Measurements from ENCODE around the gene C10orf105. TPM values are rescaled to one million over a fixed set of nuclear protein-coding genes. Genes with fewer than 3 reads are reported as not detected.

The C10orf105 gene
- total RNA-seq, 2 donors from 2014 or later, result 0.14 TPM; not detected in 1

GRCh38 chr10:71757399-71757922 lies 37.9 kb upstream of the C10orf105 start:
- DNase-seq (ENCODE audit: low spot score) (no peak), ATAC-seq (ENCODE audit: insufficient number of reproducible peaks, low FRiP score, low read depth) (no peak)
- TF ChIP-seq CTCF (IDR thresholded peaks at IDR 0.05), result no peak
- Histone ChIP-seq H3K36me3 (peaks cover 23% of the 10 kb centered on the region), H3K27ac (peak overlapping the region in 1 of 2 donors; percentile 0), H3K27me3 (replicated peaks; ENCODE audit: insufficient read depth) (no peaks in the 10 kb centered on the region), H3K4me3 (no peak overlapping the region), H3K9me3 (no peaks in the 10 kb centered on the region), H3K4me1 (ENCODE audit: control insufficient read depth in 1 of 2, low read depth in 2 of 2) (no peaks in the 10 kb centered on the region)

GRCh38 chr10:71756311-71757191 lies 37.0 kb upstream of the C10orf105 start:
- no peak for DNase-seq (ENCODE audit: low spot score)
- Histone ChIP-seq H3K36me3 (peaks cover 30% of the 10 kb centered on the region), H3K27ac (peak overlapping the region in 1 of 2 donors; percentile 0), H3K9me3 (no peaks in the 10 kb centered on the region), H3K27me3 (replicated peaks; ENCODE audit: insufficient read depth) (no peaks in the 10 kb centered on the region), H3K4me1 (ENCODE audit: control insufficient read depth in 1 of 2, low read depth in 2 of 2) (no peaks in the 10 kb centered on the region), H3K4me3 (no peak overlapping the region)
- no peak for ATAC-seq (ENCODE audit: insufficient number of reproducible peaks, low FRiP score, low read depth)
- TF ChIP-seq CTCF (IDR thresholded peaks at IDR 0.05), result no peak

- no peaks in the 10 kb centered on the region for H3K27me3 ChIP-seq (replicated peaks; ENCODE audit: insufficient read depth)
- no peaks in the 10 kb centered on the region for H3K4me1 ChIP-seq (ENCODE audit: control insufficient read depth in 1 of 2, low read depth in 2 of 2)
- DNase-seq (ENCODE audit: low spot score) (no peak), ATAC-seq (ENCODE audit: insufficient number of reproducible peaks, low FRiP score, low read depth) (no peak)
- H3K27ac ChIP-seq, result no peak overlapping the region
- no peak for TF ChIP-seq CTCF (IDR thresholded peaks at IDR 0.05)
- peaks cover 32% of the 10 kb centered on the region for H3K36me3 ChIP-seq
- H3K9me3 ChIP-seq, result no peaks in the 10 kb centered on the region
- no peak overlapping the region for H3K4me3 ChIP-seq
Measured at GRCh38 chr10:71755179-71755879, 35.8 kb upstream of the C10orf105 start.

- Histone ChIP-seq H3K27me3 (replicated peaks; ENCODE audit: insufficient read depth) (no peaks in the 10 kb centered on the region), H3K4me1 (ENCODE audit: control insufficient read depth in 1 of 2, low read depth in 2 of 2) (peaks cover 0 to 2% of the 10 kb centered on the region in 2 donors), H3K36me3 (peaks cover 31% of the 10 kb centered on the region), H3K9me3 (no peaks in the 10 kb centered on the region), H3K27ac (no peak overlapping the region), H3K4me3 (no peak overlapping the region)
- no peak for TF ChIP-seq CTCF (IDR thresholded peaks at IDR 0.05)
- DNase-seq (ENCODE audit: low spot score) (no peak), ATAC-seq (ENCODE audit: insufficient number of reproducible peaks, low FRiP score, low read depth) (no peak)
Measured at GRCh38 chr10:71754562-71754961, 35.0 kb upstream of the C10orf105 start.

GRCh38 chr10:71753960-71754505 lies 34.5 kb upstream of the C10orf105 start:
- ATAC-seq (ENCODE audit: insufficient number of reproducible peaks, low FRiP score, low read depth) (no peak), DNase-seq (ENCODE audit: low spot score) (no peak)
- H3K27me3 ChIP-seq (replicated peaks; ENCODE audit: insufficient read depth), result no peaks in the 10 kb centered on the region
- peaks cover 0 to 7% of the 10 kb centered on the region in 2 donors for H3K4me1 ChIP-seq (ENCODE audit: control insufficient read depth in 1 of 2, low read depth in 2 of 2)
- H3K9me3 ChIP-seq, result no peaks in the 10 kb centered on the region
- H3K36me3 ChIP-seq, result peaks cover 31% of the 10 kb centered on the region
- no peak overlapping the region for H3K4me3 ChIP-seq
- TF ChIP-seq CTCF (IDR thresholded peaks at IDR 0.05), result no peak
- H3K27ac ChIP-seq, result no peak overlapping the region
